ENCODE measurements around the gene KCNJ14. TPM values are rescaled to one million over a fixed set of nuclear protein-coding genes. Genes with fewer than 3 reads are reported as not detected.

Gene KCNJ14
- polyA plus RNA-seq, 1 donor from 2014 or later = 1.1 TPM

- Histone ChIP-seq H2AFZ (ENCODE audit: low read depth, low read length) (peak within 1 kb of the TSS; percentile 73), H3K79me2 (replicated peaks; ENCODE audit: insufficient read depth, low read length) (peaks cover 25% of the 10 kb centered on the region)
Observed at GRCh38 chr19:48469289-48469881, 14.0 kb downstream of the KCNJ14 start, which contains the start of gene CYTH2. TSS of gene CYTH2 (plus strand) at chr19:48469369. CDS start at chr19:48469508, 139 bp downstream.

More at GRCh38 chr19:48469289-48469881, 14.0 kb downstream of the KCNJ14 start, which contains the start of gene CYTH2:
- Histone ChIP-seq H4K20me1 (ENCODE audit: insufficient read depth) (peaks cover 6% of the 10 kb centered on the region), H3K9me3 (ENCODE audit: low read length) (no peaks in the 10 kb centered on the region), H3K9me2 (ENCODE audit: insufficient read depth, low read length) (no peaks in the 10 kb centered on the region), H3K27ac (ENCODE audit: low read length) (peak within 1 kb of the TSS; percentile 97), H3K4me2 (ENCODE audit: low read length) (peak within 1 kb of the TSS; percentile 54), H3K4me3 (ENCODE audit: low read length) (peak within 1 kb of the TSS; percentile 96), H3K36me3 (ENCODE audit: insufficient read depth, low read length) (no peaks in the 10 kb centered on the region), H3K9ac (ENCODE audit: low read length) (peak within 1 kb of the TSS; percentile 99), H3F3A (ENCODE audit: insufficient read depth, low read length, poor library complexity, severe bottlenecking) (no peaks in the 10 kb centered on the region), H3K27me3 (ENCODE audit: insufficient read depth, low read depth, low read length) (no peaks in the 10 kb centered on the region)
- peak; percentile 60 for TF ChIP-seq SMC3 (conservative IDR thresholded peaks at IDR 0.05; ENCODE audit: poor library complexity)
- peak; percentile 59 for TF ChIP-seq EP300 (conservative IDR thresholded peaks at IDR 0.05; ENCODE audit: poor library complexity, severe bottlenecking)
- peak; percentile 98 for TF ChIP-seq TAF1 (IDR thresholded peaks at IDR 0.05; ENCODE audit: low read depth)
- TF ChIP-seq CTCF (IDR thresholded peaks at IDR 0.05; ENCODE audit: poor library complexity, severe bottlenecking) = no peak
- no peak for TF ChIP-seq EZH2 (IDR thresholded peaks at IDR 0.05; ENCODE audit: borderline replicate concordance, insufficient read depth, low read length, poor library complexity, severe bottlenecking)
- peak; percentile 5 for TF ChIP-seq MXI1 (conservative IDR thresholded peaks at IDR 0.05; ENCODE audit: poor library complexity, severe bottlenecking)
- peak; percentile 47 for TF ChIP-seq RAD21 (conservative IDR thresholded peaks at IDR 0.05)
- peak; percentile 95 for TF ChIP-seq REST (IDR thresholded peaks at IDR 0.05; ENCODE audit: borderline replicate concordance)
- peak; percentile 96 for TF ChIP-seq POLR2AphosphoS5 (IDR thresholded peaks at IDR 0.05)
